ENCODE data around the gene RPRD2.

The RPRD2 gene

GRCh38 chr1:150514260-150514659 is 150.3 kb downstream of the RPRD2 start:
- DNase-seq (ENCODE audit: low read depth, low spot score) = no peak

GRCh38 chr1:150514913-150515327 is 151.0 kb downstream of the RPRD2 start:
- DNase-seq (ENCODE audit: low read depth, low spot score) = no peak

- DNase-seq (ENCODE audit: low read depth, low spot score) = peak; percentile 99
These were observed 151.5 kb downstream of the RPRD2 start, which contains the start of gene FALEC for GRCh38 chr1:150515328-150516049. Gene FALEC (plus strand): TSS chr1:150515752.

GRCh38 chr1:150516050-150516591 is 152.2 kb downstream of the RPRD2 start:
- peak; percentile 46 for DNase-seq (ENCODE audit: low read depth, low spot score)

- peak; percentile 28 for DNase-seq (ENCODE audit: low read depth, low spot score)
These were observed 152.7 kb downstream of the RPRD2 start for GRCh38 chr1:150516616-150517015.

- no peak for DNase-seq (ENCODE audit: low read depth, low spot score)
These were observed 157.4 kb downstream of the RPRD2 start for GRCh38 chr1:150521196-150521968.

- no peak for DNase-seq (ENCODE audit: low read depth, low spot score)
These were observed 161.4 kb downstream of the RPRD2 start for GRCh38 chr1:150525348-150525747.
